ENCODE measurements around the gene PHACTR3.
A peak's percentile ranks its signal among the peaks of the same experiment; 100 is the strongest.

Gene PHACTR3

GRCh38 chr20:59575216-59575615 is 29.1 kb upstream of the PHACTR3 start:
- no peak overlapping the region for H3K4me3 ChIP-seq (ENCODE audit: low read length)
- DNase-seq (ENCODE audit: low read depth) = no peak
- no peak for TF ChIP-seq CTCF (conservative IDR thresholded peaks at IDR 0.05; ENCODE audit: low read length)

- H3K4me3 ChIP-seq (ENCODE audit: low read length) = no peak overlapping the region
- TF ChIP-seq CTCF (conservative IDR thresholded peaks at IDR 0.05; ENCODE audit: low read length) = no peak
- no peak for DNase-seq (ENCODE audit: low read depth)
Measured at GRCh38 chr20:59575653-59576052, 28.7 kb upstream of the PHACTR3 start.

- no peak overlapping the region; the same call in 1 of the 2 replicates for H3K4me3 ChIP-seq (ENCODE audit: low read length)
- TF ChIP-seq CTCF (conservative IDR thresholded peaks at IDR 0.05; ENCODE audit: low read length) = no peak
- DNase-seq (ENCODE audit: low read depth) = no peak
Measured at GRCh38 chr20:59576216-59576953, 28.0 kb upstream of the PHACTR3 start.

- H3K4me3 ChIP-seq (ENCODE audit: low read length) = peak overlapping the region; percentile 54
- no peak for DNase-seq (ENCODE audit: low read depth)
- no peak for TF ChIP-seq CTCF (conservative IDR thresholded peaks at IDR 0.05; ENCODE audit: low read length)
Measured at GRCh38 chr20:59577037-59577808, 27.1 kb upstream of the PHACTR3 start.

GRCh38 chr20:59577809-59578435 is 26.4 kb upstream of the PHACTR3 start:
- DNase-seq (ENCODE audit: low read depth) = no peak

More at GRCh38 chr20:59577809-59578435, 26.4 kb upstream of the PHACTR3 start:
- peak overlapping the region; percentile 54 for H3K4me3 ChIP-seq (ENCODE audit: low read length)
- TF ChIP-seq CTCF (conservative IDR thresholded peaks at IDR 0.05; ENCODE audit: low read length) = no peak
